ENCODE results near the gene ARID5A.

Gene ARID5A

GRCh38 chr2:96542357-96542977, 5.9 kb downstream of the ARID5A start:
- H3K79me2 ChIP-seq (ENCODE audit: control insufficient read depth, insufficient read depth, low read length, unreplicated experiment), result peaks cover 3% of the 10 kb centered on the region
- H3K36me3 ChIP-seq (ENCODE audit: insufficient read depth, low read length), result no peaks in the 10 kb centered on the region
- no peak overlapping the region for H2AFZ ChIP-seq (ENCODE audit: low read length, unreplicated experiment)
- 0 out of 2 replicates have a peak, but pooled peaks cover 9% of the 10 kb centered on the region for H3K27me3 ChIP-seq (ENCODE audit: insufficient read depth, low read length)
- no peak overlapping the region for H3K4me3 ChIP-seq (ENCODE audit: low read depth, low read length)
- H3K27ac ChIP-seq (ENCODE audit: low read depth, low read length), result no peak overlapping the region
- H3K4me1 ChIP-seq (ENCODE audit: control insufficient read depth, insufficient read depth, low read length, unreplicated experiment), result peaks cover 4% of the 10 kb centered on the region

DNA sequence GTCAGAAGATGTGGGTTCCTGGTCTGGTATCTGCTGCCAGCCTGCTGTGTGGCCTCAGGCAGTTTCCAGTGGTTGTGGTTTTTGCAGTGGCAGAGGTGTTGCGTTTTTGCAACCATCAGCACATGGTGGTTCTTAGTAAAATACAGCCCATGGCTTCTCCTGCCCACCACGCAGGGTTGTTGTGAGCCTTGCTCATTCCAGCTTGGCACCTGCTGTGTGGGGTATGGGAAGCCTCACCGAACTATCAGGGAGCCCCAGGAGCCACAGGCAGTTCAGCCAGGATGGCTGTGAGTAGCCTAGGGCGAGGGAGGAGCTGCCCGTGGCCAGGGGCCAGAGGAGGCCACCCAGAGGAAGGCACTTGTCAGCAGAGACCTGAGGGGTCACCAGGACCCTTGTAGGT, 9.8 kb downstream of the ARID5A start:
- Histone ChIP-seq H3K27ac (ENCODE audit: low read depth, low read length) (no peak overlapping the region), H3K27me3 (ENCODE audit: insufficient read depth, low read length) (no peaks in the 10 kb centered on the region), H3K79me2 (ENCODE audit: control insufficient read depth, insufficient read depth, low read length, unreplicated experiment) (no peaks in the 10 kb centered on the region), H2AFZ (ENCODE audit: low read length, unreplicated experiment) (no peak overlapping the region), H3K36me3 (ENCODE audit: insufficient read depth, low read length) (no peaks in the 10 kb centered on the region), H3K4me1 (ENCODE audit: control insufficient read depth, insufficient read depth, low read length, unreplicated experiment) (no peaks in the 10 kb centered on the region), H3K4me3 (ENCODE audit: low read depth, low read length) (no peak overlapping the region)

- no peaks in the 10 kb centered on the region for H3K4me1 ChIP-seq (ENCODE audit: control insufficient read depth, insufficient read depth, low read length, unreplicated experiment)
These were observed 10.2 kb downstream of the ARID5A start for GRCh38 chr2:96546797-96547196.

GRCh38 chr2:96547203-96547641, 10.7 kb downstream of the ARID5A start:
- Histone ChIP-seq H3K4me1 (ENCODE audit: control insufficient read depth, insufficient read depth, low read length, unreplicated experiment) (no peaks in the 10 kb centered on the region), H3K27ac (ENCODE audit: low read depth, low read length) (no peak overlapping the region), H3K36me3 (ENCODE audit: insufficient read depth, low read length) (no peaks in the 10 kb centered on the region), H2AFZ (ENCODE audit: low read length, unreplicated experiment) (no peak overlapping the region), H3K4me3 (ENCODE audit: low read depth, low read length) (no peak overlapping the region), H3K79me2 (ENCODE audit: control insufficient read depth, insufficient read depth, low read length, unreplicated experiment) (no peaks in the 10 kb centered on the region), H3K27me3 (ENCODE audit: insufficient read depth, low read length) (no peaks in the 10 kb centered on the region)

More at GRCh38 chr2:96546797-96547196, 10.2 kb downstream of the ARID5A start:
- no peak overlapping the region for H3K4me3 ChIP-seq (ENCODE audit: low read depth, low read length)
- H3K79me2 ChIP-seq (ENCODE audit: control insufficient read depth, insufficient read depth, low read length, unreplicated experiment), result no peaks in the 10 kb centered on the region
- H3K27me3 ChIP-seq (ENCODE audit: insufficient read depth, low read length), result no peaks in the 10 kb centered on the region
- H3K27ac ChIP-seq (ENCODE audit: low read depth, low read length), result no peak overlapping the region
- H3K36me3 ChIP-seq (ENCODE audit: insufficient read depth, low read length), result no peaks in the 10 kb centered on the region
- H2AFZ ChIP-seq (ENCODE audit: low read length, unreplicated experiment), result no peak overlapping the region

- Histone ChIP-seq H3K4me1 (ENCODE audit: control insufficient read depth, insufficient read depth, low read length, unreplicated experiment) (no peaks in the 10 kb centered on the region), H3K27ac (ENCODE audit: low read depth, low read length) (no peak overlapping the region), H3K4me3 (ENCODE audit: low read depth, low read length) (no peak overlapping the region), H3K27me3 (ENCODE audit: insufficient read depth, low read length) (no peaks in the 10 kb centered on the region), H3K36me3 (ENCODE audit: insufficient read depth, low read length) (no peaks in the 10 kb centered on the region), H3K79me2 (ENCODE audit: control insufficient read depth, insufficient read depth, low read length, unreplicated experiment) (no peaks in the 10 kb centered on the region), H2AFZ (ENCODE audit: low read length, unreplicated experiment) (no peak overlapping the region)
These were observed 11.2 kb downstream of the ARID5A start for GRCh38 chr2:96547731-96548171.

- Histone ChIP-seq H3K27me3 (ENCODE audit: insufficient read depth, low read length) (no peaks in the 10 kb centered on the region), H3K4me3 (ENCODE audit: low read depth, low read length) (no peak overlapping the region), H3K36me3 (ENCODE audit: insufficient read depth, low read length) (no peaks in the 10 kb centered on the region), H3K27ac (ENCODE audit: low read depth, low read length) (no peak overlapping the region), H3K79me2 (ENCODE audit: control insufficient read depth, insufficient read depth, low read length, unreplicated experiment) (no peaks in the 10 kb centered on the region), H2AFZ (ENCODE audit: low read length, unreplicated experiment) (no peak overlapping the region), H3K4me1 (ENCODE audit: control insufficient read depth, insufficient read depth, low read length, unreplicated experiment) (no peaks in the 10 kb centered on the region)
These were observed 12.3 kb downstream of the ARID5A start for GRCh38 chr2:96548558-96549465.

- Histone ChIP-seq H3K4me1 (ENCODE audit: control insufficient read depth, insufficient read depth, low read length, unreplicated experiment) (no peaks in the 10 kb centered on the region), H3K27me3 (ENCODE audit: insufficient read depth, low read length) (no peaks in the 10 kb centered on the region), H2AFZ (ENCODE audit: low read length, unreplicated experiment) (no peak overlapping the region), H3K4me3 (ENCODE audit: low read depth, low read length) (no peak overlapping the region), H3K36me3 (ENCODE audit: insufficient read depth, low read length) (no peaks in the 10 kb centered on the region), H3K79me2 (ENCODE audit: control insufficient read depth, insufficient read depth, low read length, unreplicated experiment) (no peaks in the 10 kb centered on the region), H3K27ac (ENCODE audit: low read depth, low read length) (no peak overlapping the region)
These were observed 12.9 kb downstream of the ARID5A start for GRCh38 chr2:96549466-96549785.

DNA sequence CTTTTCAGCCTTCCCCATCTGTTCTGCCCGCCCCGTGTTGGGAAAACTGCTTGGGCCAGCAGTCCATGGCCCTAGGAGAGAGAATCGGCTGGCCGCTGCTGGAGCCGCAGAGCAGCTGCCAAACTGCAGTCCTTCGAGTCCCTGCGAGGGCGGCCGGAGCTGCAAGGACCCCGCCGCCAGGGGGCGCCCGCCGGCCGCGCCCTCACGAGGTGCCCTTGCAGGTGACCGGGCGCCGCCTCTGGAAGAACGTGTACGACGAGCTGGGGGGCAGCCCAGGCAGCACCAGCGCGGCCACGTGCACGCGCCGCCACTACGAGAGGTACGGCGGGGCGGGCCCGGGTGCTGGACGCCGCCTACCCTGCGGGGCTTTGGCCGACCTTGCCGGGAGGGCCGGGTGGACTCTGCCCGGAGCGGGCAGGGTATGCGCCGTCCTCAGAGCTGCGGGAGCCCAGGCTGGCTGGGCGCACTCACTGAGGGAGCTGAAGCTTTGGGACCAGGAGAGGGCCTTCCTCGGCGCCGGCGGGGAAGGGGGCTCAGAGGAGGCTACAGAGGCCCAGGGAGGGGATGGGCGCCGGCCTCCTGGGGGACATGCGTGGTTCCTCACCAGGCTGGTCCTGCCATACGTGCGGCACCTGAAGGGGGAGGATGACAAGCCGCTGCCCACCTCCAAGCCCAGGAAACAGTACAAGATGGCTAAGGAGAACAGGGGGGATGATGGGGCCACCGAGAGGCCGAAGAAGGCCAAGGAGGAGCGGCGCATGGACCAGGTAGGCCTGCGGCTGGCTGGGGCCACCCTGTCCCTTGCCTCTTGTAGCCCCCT, 13.6 kb downstream of the ARID5A start:
- no peak overlapping the region for H3K4me3 ChIP-seq (ENCODE audit: low read depth, low read length)
- H2AFZ ChIP-seq (ENCODE audit: low read length, unreplicated experiment), result no peak overlapping the region
- no peaks in the 10 kb centered on the region for H3K27me3 ChIP-seq (ENCODE audit: insufficient read depth, low read length)
- H3K36me3 ChIP-seq (ENCODE audit: insufficient read depth, low read length), result no peaks in the 10 kb centered on the region
- H3K4me1 ChIP-seq (ENCODE audit: control insufficient read depth, insufficient read depth, low read length, unreplicated experiment), result no peaks in the 10 kb centered on the region
- H3K27ac ChIP-seq (ENCODE audit: low read depth, low read length), result no peak overlapping the region
- H3K79me2 ChIP-seq (ENCODE audit: control insufficient read depth, insufficient read depth, low read length, unreplicated experiment), result no peaks in the 10 kb centered on the region

DNA sequence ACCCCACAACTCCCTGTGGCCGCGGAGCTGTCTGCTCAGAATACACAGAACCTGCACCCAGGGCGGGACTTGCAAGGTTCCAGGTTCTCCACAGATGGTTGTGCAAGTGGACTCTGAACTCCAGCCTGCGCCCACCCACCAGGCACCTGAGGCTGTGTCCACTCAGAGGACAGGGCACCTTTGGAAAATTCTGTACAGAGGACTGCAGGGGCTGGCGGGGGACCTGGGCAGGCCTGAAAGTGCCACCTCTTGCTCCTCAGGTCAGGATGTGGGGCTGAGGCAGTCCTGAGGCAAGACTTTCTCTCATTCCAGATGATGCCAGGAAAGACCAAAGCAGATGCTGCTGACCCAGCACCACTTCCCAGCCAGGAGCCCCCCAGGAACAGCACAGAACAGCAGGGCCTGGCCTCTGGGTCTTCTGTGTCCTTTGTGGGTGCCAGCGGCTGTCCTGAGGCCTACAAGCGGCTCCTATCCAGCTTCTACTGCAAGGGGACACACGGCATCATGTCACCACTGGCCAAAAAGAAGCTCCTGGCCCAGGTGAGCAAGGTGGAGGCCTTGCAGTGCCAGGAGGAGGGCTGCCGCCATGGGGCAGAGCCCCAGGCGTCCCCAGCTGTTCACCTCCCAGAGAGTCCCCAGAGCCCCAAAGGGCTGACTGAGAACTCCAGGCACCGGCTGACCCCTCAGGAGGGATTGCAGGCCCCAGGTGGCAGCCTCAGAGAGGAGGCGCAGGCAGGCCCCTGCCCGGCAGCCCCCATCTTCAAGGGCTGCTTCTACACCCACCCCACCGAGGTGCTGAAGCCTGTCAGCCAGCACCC, 14.4 kb downstream of the ARID5A start:
- no peak overlapping the region for H3K27ac ChIP-seq (ENCODE audit: low read depth, low read length)
- H3K27me3 ChIP-seq (ENCODE audit: insufficient read depth, low read length), result no peaks in the 10 kb centered on the region
- H3K4me3 ChIP-seq (ENCODE audit: low read depth, low read length), result no peak overlapping the region
- H3K4me1 ChIP-seq (ENCODE audit: control insufficient read depth, insufficient read depth, low read length, unreplicated experiment), result no peaks in the 10 kb centered on the region
- no peaks in the 10 kb centered on the region for H3K79me2 ChIP-seq (ENCODE audit: control insufficient read depth, insufficient read depth, low read length, unreplicated experiment)
- no peaks in the 10 kb centered on the region for H3K36me3 ChIP-seq (ENCODE audit: insufficient read depth, low read length)
- no peak overlapping the region for H2AFZ ChIP-seq (ENCODE audit: low read length, unreplicated experiment)
